ENCODE data around the gene RSPH9.

Gene RSPH9

GRCh38 chr6:43613721-43614395 lies 31.0 kb upstream of the RSPH9 start:
- H3K36me3 ChIP-seq (ENCODE audit: insufficient read depth): no peaks in the 10 kb centered on the region
- TF ChIP-seq CTCF (conservative IDR thresholded peaks at IDR 0.05; ENCODE audit: low read depth, low read length): no peak
- no peak overlapping the region for H2AFZ ChIP-seq (ENCODE audit: low read depth)
- H3K4me1 ChIP-seq (ENCODE audit: low read depth, poor library complexity, severe bottlenecking): no peaks in the 10 kb centered on the region
- no peak overlapping the region for H3K4me3 ChIP-seq (IDR thresholded peaks at IDR 0.05; ENCODE audit: insufficient read depth, low read depth, low read length)
- H3K4me2 ChIP-seq: no peak overlapping the region
- H3K79me2 ChIP-seq (ENCODE audit: insufficient read depth, low read depth): no peaks in the 10 kb centered on the region
- no peak overlapping the region for H3K9ac ChIP-seq
- H3K27me3 ChIP-seq (ENCODE audit: insufficient read depth, low read depth): no peaks in the 10 kb centered on the region
- no peak overlapping the region for H3K27ac ChIP-seq
- no peaks in the 10 kb centered on the region for H4K20me1 ChIP-seq (ENCODE audit: insufficient read depth)

- no peak for TF ChIP-seq CTCF (conservative IDR thresholded peaks at IDR 0.05; ENCODE audit: low read depth, low read length)
- H3K36me3 ChIP-seq (ENCODE audit: insufficient read depth): no peaks in the 10 kb centered on the region
- no peaks in the 10 kb centered on the region for H4K20me1 ChIP-seq (ENCODE audit: insufficient read depth)
- H3K9ac ChIP-seq: no peak overlapping the region
- H3K27ac ChIP-seq: no peak overlapping the region
- no peaks in the 10 kb centered on the region for H3K79me2 ChIP-seq (ENCODE audit: insufficient read depth, low read depth)
- H2AFZ ChIP-seq (ENCODE audit: low read depth): no peak overlapping the region
- H3K4me2 ChIP-seq: no peak overlapping the region
- no peaks in the 10 kb centered on the region for H3K4me1 ChIP-seq (ENCODE audit: low read depth, poor library complexity, severe bottlenecking)
- H3K4me3 ChIP-seq (IDR thresholded peaks at IDR 0.05; ENCODE audit: insufficient read depth, low read depth, low read length): no peak overlapping the region
- no peaks in the 10 kb centered on the region for H3K27me3 ChIP-seq (ENCODE audit: insufficient read depth, low read depth)
Measured at GRCh38 chr6:43614396-43614730, 30.5 kb upstream of the RSPH9 start.

GRCh38 chr6:43616725-43617472 lies 27.9 kb upstream of the RSPH9 start:
- H3K4me2 ChIP-seq: no peak overlapping the region
- no peak overlapping the region for H3K27ac ChIP-seq
- H3K4me1 ChIP-seq (ENCODE audit: low read depth, poor library complexity, severe bottlenecking): no peaks in the 10 kb centered on the region
- H3K79me2 ChIP-seq (ENCODE audit: insufficient read depth, low read depth): no peaks in the 10 kb centered on the region
- no peak overlapping the region for H3K9ac ChIP-seq
- no peak for TF ChIP-seq CTCF (conservative IDR thresholded peaks at IDR 0.05; ENCODE audit: low read depth, low read length)
- no peaks in the 10 kb centered on the region for H3K36me3 ChIP-seq (ENCODE audit: insufficient read depth)
- H4K20me1 ChIP-seq (ENCODE audit: insufficient read depth): no peaks in the 10 kb centered on the region
- no peaks in the 10 kb centered on the region for H3K27me3 ChIP-seq (ENCODE audit: insufficient read depth, low read depth)
- no peak overlapping the region for H2AFZ ChIP-seq (ENCODE audit: low read depth)
- no peak overlapping the region for H3K4me3 ChIP-seq (IDR thresholded peaks at IDR 0.05; ENCODE audit: insufficient read depth, low read depth, low read length)

- H3K27ac ChIP-seq: no peak overlapping the region
- H2AFZ ChIP-seq (ENCODE audit: low read depth): no peak overlapping the region
- TF ChIP-seq CTCF (conservative IDR thresholded peaks at IDR 0.05; ENCODE audit: low read depth, low read length): no peak
- H3K4me2 ChIP-seq: no peak overlapping the region
- H3K9ac ChIP-seq: no peak overlapping the region
- no peaks in the 10 kb centered on the region for H3K79me2 ChIP-seq (ENCODE audit: insufficient read depth, low read depth)
- no peaks in the 10 kb centered on the region for H4K20me1 ChIP-seq (ENCODE audit: insufficient read depth)
- H3K27me3 ChIP-seq (ENCODE audit: insufficient read depth, low read depth): no peaks in the 10 kb centered on the region
- H3K4me3 ChIP-seq (IDR thresholded peaks at IDR 0.05; ENCODE audit: insufficient read depth, low read depth, low read length): no peak overlapping the region
- H3K36me3 ChIP-seq (ENCODE audit: insufficient read depth): no peaks in the 10 kb centered on the region; the same call in 1 of the 2 replicates
- peaks cover 2% of the 10 kb centered on the region for H3K4me1 ChIP-seq (ENCODE audit: low read depth, poor library complexity, severe bottlenecking)
Measured at GRCh38 chr6:43621078-43621835, 23.6 kb upstream of the RSPH9 start.
